Keratinocyte (primary cell): ENCODE data around the gene GPC3. TPM values are rescaled to one million over a fixed set of nuclear protein-coding genes. Genes with fewer than 3 reads are reported as not detected.

ENCODE experiments used
- DNase-seq: peaks from one replicate; pipeline ENCODE4 v3.0.0-alpha.2; 2011; ENCODE audit warnings: low read depth, missing footprints, low spot score
- FAIRE-seq: peaks from 2 replicates; lab custom pipeline; 2011; peaks lifted over from hg19 to GRCh38; lab: Jason Lieb, UNC
- H2AFZ ChIP-seq: 2 replicates; pipeline ENCODE4 v1.6.0; 2012; ENCODE audit warnings: low read length, control low read depth, inconsistent platforms; ENCODE audit not compliant: control insufficient read depth
- H3K27ac ChIP-seq: 2 replicates; pipeline ENCODE4 v1.5.1; 2011; ENCODE audit warnings: low read length; ENCODE audit not compliant: control insufficient read depth, insufficient read depth
- H3K27me3 ChIP-seq: 3 replicates; pipeline ENCODE4 v1.6.0; 2011; ENCODE audit warnings: low read length; ENCODE audit not compliant: control insufficient read depth, insufficient read depth; ENCODE audit errors: extremely low read depth
- H3K36me3 ChIP-seq, 2 experiments: 2 replicates in 1 of 2; 3 replicates in 1 of 2; pipeline ENCODE4 v1.5.1; 2011; ENCODE audit warnings: low read length in 2 of 2, mild to moderate bottlenecking in 1 of 2; ENCODE audit not compliant: control insufficient read depth in 2 of 2, insufficient read depth in 2 of 2; ENCODE audit errors: extremely low read depth in 1 of 2
- H3K4me1 ChIP-seq: 3 replicates; pipeline ENCODE4 v1.5.1; 2011; ENCODE audit warnings: low read length; ENCODE audit not compliant: control insufficient read depth, insufficient read depth; ENCODE audit errors: extremely low read depth
- H3K4me2 ChIP-seq: 3 replicates; pipeline ENCODE4 v1.6.0; 2011; ENCODE audit warnings: low read depth, low read length; ENCODE audit not compliant: control insufficient read depth, insufficient read depth; ENCODE audit errors: extremely low read depth
- H3K4me3 ChIP-seq, 3 experiments: fragments of 200-600 bp in 1 of 3; sonication (generic) in 1 of 3; 2 replicates in 2 of 3; 3 replicates in 1 of 3; pipeline ENCODE4 v1.5.1; 2011 to 2016; ENCODE audit warnings: low read length in 3 of 3, mild to moderate bottlenecking in 3 of 3, control low read depth in 2 of 3, inconsistent platforms in 1 of 3, low read depth in 1 of 3, mixed read lengths in 1 of 3, mixed run types in 1 of 3, moderate library complexity in 1 of 3; ENCODE audit not compliant: control insufficient read depth in 2 of 3, insufficient read depth in 2 of 3; ENCODE audit errors: extremely low read depth in 1 of 3
- H3K79me2 ChIP-seq: 2 replicates; pipeline ENCODE4 v1.6.0; 2012; ENCODE audit warnings: low read length; ENCODE audit not compliant: control insufficient read depth, insufficient read depth
- H3K9ac ChIP-seq: 3 replicates; pipeline ENCODE4 v1.6.0; 2011; ENCODE audit warnings: low read length; ENCODE audit not compliant: control insufficient read depth, insufficient read depth; ENCODE audit errors: extremely low read depth
- H3K9me1 ChIP-seq: 3 replicates; pipeline ENCODE4 v1.6.0; 2011; ENCODE audit warnings: low read length; ENCODE audit not compliant: control insufficient read depth, insufficient read depth; ENCODE audit errors: extremely low read depth
- H3K9me3 ChIP-seq: 2 replicates; pipeline ENCODE4 v1.5.1; 2012; ENCODE audit warnings: low read depth, low read length; ENCODE audit not compliant: control insufficient read depth
- H4K20me1 ChIP-seq: 3 replicates; pipeline ENCODE4 v1.6.0; 2011; ENCODE audit warnings: low read length; ENCODE audit not compliant: control insufficient read depth, insufficient read depth; ENCODE audit errors: extremely low read depth
- CTCF ChIP-seq, 3 experiments: IDR thresholded peaks in 1 of 3; conservative IDR thresholded peaks in 1 of 3; optimal IDR thresholded peaks in 1 of 3; 2 replicates in 2 of 3; 3 replicates in 1 of 3; pipeline versions ENCODE3 to v1.5.1; 2011; ENCODE audit warnings: low read length in 3 of 3, mild to moderate bottlenecking in 3 of 3, moderate library complexity in 2 of 3, control low read depth in 1 of 3, inconsistent platforms in 1 of 3; ENCODE audit not compliant: insufficient read depth in 2 of 3; ENCODE audit errors: extremely low read depth in 1 of 3
- EZH2 ChIP-seq: IDR thresholded peaks from one replicate; pipeline ENCODE4 v1.6.1; 2012; ENCODE audit warnings: inconsistent platforms, mild to moderate bottlenecking, low read length, moderate library complexity
- dilution Hi-C: fragments of 300-500 bp; cut with MboI; formaldehyde crosslinking; loops from one replicate; pipeline ENCODE4 v1.7.0; 2020; ENCODE audit warnings: low sequenced_read_pairs; ENCODE audit not compliant: extremely low pct_ligation_motif_present
- polyA plus RNA-seq, 5 experiments: library from polyadenylated mRNA; depleted of rRNA in 3 of 5; stranded (reverse) in 3 of 5; stranded (forward) in 1 of 5; unstranded in 1 of 5; fragments of >200 nt; gene quantifications; 1 replicate in 1 of 5; 2 replicates in 3 of 5; 3 replicates in 1 of 5; pipeline versions ENCODE4 v1.2.1 to v1.2.3, GENCODE V29; 2011 to 2012; ENCODE audit warnings: missing spikeins in 2 of 5, low read depth in 1 of 5, low replicate concordance in 1 of 5

The GPC3 gene
- polyA plus RNA-seq, 1 donor (not counting 4 experiments of a cell fraction or from before 2014, with no cell fraction given): 0.03 TPM

DNA sequence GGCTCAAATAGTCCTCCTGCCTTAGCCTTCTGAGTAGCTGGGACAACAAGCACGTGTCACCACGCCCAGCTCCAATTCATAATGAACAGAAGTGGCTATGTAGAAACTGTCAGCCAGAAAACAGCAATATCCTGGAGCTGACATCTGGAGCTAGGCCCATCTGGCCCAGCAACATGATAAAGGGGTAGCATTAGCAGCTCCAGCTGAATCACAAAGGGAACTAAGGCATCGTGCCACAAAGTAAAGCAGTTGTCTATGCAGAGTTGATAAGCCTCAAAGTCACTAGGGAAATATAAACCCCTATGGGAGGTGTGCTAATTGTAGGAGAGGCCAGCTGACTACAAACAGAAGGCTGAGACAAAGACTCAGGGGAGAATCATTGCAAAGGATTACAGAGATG lies 299.6 kb downstream of the GPC3 start:
- H3K27me3 ChIP-seq: no peaks in the 10 kb centered on the region
- H3K9me1 ChIP-seq: no peaks in the 10 kb centered on the region
- DNase-seq (no peak), FAIRE-seq (no peak)
- H3K36me3 ChIP-seq: no peaks in the 10 kb centered on the region
- no peak overlapping the region for H3K9ac ChIP-seq
- no peaks in the 10 kb centered on the region for H3K79me2 ChIP-seq
- no peaks in the 10 kb centered on the region for H4K20me1 ChIP-seq
- H3K4me3 ChIP-seq: no peak overlapping the region
- H2AFZ ChIP-seq: no peak overlapping the region
- no peaks in the 10 kb centered on the region for H3K9me3 ChIP-seq
- no peak overlapping the region for H3K27ac ChIP-seq
- H3K4me1 ChIP-seq: no peaks in the 10 kb centered on the region
- no peak overlapping the region for H3K4me2 ChIP-seq
- TF ChIP-seq EZH2: no peak
- no peak for TF ChIP-seq CTCF (optimal IDR thresholded peaks at IDR 0.05 in 1 of 3, IDR thresholded peaks at IDR 0.05 in 1 of 3, conservative IDR thresholded peaks at IDR 0.05 in 1 of 3; ENCODE audit: extremely low read depth in 1 of 3, insufficient read depth in 2 of 3, low read length in 3 of 3)
- dilution Hi-C loops: no loop called here

GRCh38 chrX:133681897-133682296 lies 303.5 kb downstream of the GPC3 start:
- no peak overlapping the region for H3K4me2 ChIP-seq
- dilution Hi-C loops: no loop called here
- no peaks in the 10 kb centered on the region for H3K27me3 ChIP-seq
- no peaks in the 10 kb centered on the region for H3K79me2 ChIP-seq
- FAIRE-seq: no peak
- no peaks in the 10 kb centered on the region for H3K9me1 ChIP-seq
- no peaks in the 10 kb centered on the region for H3K4me1 ChIP-seq
- H3K27ac ChIP-seq: no peak overlapping the region
- H3K4me3 ChIP-seq: no peak overlapping the region
- no peaks in the 10 kb centered on the region for H3K36me3 ChIP-seq
- TF ChIP-seq CTCF (optimal IDR thresholded peaks at IDR 0.05 in 1 of 3, IDR thresholded peaks at IDR 0.05 in 1 of 3, conservative IDR thresholded peaks at IDR 0.05 in 1 of 3; ENCODE audit: extremely low read depth in 1 of 3, insufficient read depth in 2 of 3, low read length in 3 of 3) (no peak), EZH2 (no peak)
- H4K20me1 ChIP-seq: no peaks in the 10 kb centered on the region
- H3K9me3 ChIP-seq: no peaks in the 10 kb centered on the region
- no peak overlapping the region for H2AFZ ChIP-seq
- DNase-seq: no peak
- no peak overlapping the region for H3K9ac ChIP-seq
